HG03045 (cell line): ENCODE measurements around the gene CDH23.

Experiments used
- ATAC-seq: cut with Tn5 transposase; IDR thresholded peaks from one replicate; pipeline ENCODE4 v1.9.1; 2021; ENCODE audit warnings: mild to moderate bottlenecking, moderate library complexity; ENCODE audit not compliant: unreplicated experiment

CDH23 gene

DNA sequence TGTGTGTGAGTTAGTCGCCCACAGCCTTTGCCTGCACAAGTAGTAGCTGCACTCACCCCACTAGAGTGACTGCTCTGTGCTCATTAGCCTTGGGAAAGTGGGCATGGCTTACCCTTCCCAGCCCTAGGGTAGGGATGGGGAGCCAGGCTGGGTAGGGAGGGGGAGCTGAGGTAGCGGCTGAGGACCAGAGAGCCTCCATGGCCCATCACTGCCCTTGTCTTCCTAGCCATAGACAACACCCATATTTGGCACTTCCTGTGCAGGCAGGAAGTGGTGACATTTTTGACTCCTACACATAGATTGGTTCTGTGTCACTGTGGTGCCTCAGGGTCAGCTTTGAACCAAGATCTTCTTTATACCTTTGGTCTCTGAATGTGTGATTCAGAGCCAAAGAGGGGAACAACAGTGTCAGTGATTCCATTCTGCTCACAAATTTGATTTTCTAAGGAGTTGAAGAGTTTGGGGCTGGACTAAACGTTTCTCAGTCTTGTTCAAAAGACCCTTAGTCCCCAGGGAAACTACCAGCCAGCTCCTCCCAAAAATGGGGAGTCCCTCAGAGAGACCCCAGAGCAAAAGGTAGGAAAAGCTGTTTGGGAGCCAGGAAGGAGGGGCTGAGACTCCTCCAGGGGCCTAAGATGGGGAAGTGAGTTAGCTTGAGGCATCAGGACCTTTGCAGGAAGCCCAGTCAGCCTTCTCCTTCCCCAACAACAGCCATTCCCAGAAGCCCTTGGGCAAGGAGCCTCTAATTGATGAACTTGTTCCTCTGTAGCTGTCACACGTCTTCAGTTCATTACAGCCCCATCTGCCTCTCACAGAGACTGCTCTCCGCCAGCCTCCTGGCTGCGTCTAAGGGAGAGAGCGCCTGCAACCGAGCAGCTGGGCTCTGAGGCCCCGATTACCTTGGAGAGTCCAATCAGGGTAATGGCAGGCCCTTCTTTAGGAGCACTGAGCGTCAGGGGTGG is 135.0 kb downstream of the CDH23 start:
- ATAC-seq = no peak

DNA sequence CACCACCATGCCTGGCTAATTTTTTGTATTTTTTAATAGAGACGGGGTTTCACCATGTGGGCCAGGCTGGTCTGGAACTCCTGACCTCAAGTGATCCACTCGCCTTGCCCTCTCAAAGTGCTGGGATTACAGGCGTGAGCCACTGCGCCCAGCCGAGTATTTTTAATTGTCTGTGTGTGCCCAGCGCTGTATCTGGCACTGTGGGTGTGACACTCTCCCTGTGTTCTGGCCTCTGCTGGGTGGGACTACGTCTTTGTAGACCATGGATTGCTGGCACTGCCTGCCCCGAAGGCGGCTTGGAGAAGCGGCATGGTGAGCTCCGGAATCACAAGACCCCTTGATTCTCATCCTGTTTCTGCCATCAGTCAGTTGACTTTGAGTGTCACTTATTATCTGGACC is 136.2 kb downstream of the CDH23 start:
- no peak for ATAC-seq

DNA sequence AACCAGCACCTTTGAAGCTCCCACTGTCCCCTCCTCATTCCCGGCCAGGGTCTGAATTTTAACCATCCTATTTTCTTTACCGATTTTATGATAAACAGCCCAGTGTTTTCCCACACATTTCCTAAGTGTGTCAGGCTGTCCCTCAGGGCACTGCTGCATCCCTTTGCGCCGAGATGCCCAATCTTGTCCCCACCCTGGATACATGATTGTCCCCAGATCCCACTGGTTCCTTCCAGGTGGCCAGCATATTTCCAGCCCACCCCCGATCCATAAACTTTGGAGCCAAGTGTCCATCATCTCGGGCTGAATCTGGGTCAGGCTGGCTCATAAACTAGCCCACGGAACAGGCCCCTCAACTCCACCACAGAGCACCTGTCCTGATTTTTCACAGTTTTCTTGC is 137.2 kb downstream of the CDH23 start:
- no peak for ATAC-seq

DNA sequence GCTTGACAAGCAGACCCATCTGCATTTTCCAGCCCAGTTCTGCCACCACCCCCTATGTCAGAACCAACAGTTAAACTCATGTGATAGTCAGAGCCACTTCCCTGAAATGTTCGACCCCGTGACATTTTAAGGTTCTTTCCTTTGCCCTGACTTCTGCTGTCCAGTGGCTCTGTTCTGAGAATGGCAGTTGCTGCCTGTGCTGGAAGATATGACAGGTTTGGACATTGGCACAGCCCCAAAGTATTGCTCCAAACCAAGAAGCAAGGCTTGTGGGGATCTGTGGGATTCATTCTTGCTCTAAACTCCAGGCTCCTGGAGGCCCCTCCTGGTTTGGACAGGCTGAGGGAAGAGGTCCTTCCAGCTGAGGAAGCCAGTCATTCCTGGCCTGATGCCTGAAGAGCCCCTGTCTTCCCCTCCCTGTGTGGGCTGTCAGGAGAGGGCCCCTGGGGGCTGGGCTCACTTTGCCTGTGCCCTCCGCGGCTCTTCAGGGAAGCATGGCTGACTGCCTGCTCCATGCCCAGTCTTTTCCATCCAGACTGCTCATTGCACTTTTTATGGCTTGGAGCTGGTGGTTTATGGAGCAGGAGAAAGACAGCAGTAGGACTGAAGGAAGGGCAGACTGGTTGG is 138.0 kb downstream of the CDH23 start:
- ATAC-seq = no peak

DNA sequence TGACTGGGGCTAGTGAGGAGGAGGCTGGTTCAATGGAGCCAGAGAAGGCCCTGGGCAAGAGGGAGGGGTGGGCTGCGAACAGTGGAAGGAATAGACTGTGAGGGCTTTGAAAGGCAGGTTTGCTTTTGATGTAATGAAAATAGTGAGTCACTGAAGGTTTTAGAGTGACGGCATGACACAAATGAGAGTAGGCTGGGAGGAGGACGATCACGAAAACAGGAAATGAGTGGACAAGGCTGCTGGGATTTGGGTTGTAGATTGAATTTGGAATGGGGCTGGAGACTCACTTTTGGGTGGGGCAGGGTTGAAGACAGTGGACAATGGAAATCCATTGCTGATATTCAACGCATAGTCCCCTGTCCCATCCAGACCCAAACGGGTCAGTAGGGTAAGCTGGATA is 139.6 kb downstream of the CDH23 start:
- ATAC-seq = no peak

DNA sequence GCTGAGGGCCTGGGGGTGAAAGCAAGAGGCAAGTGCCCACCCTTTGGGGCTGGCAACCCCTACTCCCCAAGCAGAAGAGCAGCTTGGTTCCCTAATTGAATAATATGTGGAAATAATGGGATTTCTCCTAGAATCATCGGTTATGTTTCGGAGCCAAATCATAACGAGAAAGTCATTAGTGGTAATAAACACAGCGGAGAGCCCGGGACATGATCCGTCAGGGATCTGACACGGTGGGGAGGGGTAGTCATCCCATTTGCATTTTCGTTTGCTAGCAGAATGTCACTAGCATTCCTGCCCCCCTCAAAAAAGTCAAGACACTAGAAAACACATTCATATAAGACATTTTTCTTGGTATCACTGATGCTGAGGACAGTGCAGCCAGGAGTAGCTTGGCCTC is 140.4 kb downstream of the CDH23 start:
- ATAC-seq = no peak

DNA sequence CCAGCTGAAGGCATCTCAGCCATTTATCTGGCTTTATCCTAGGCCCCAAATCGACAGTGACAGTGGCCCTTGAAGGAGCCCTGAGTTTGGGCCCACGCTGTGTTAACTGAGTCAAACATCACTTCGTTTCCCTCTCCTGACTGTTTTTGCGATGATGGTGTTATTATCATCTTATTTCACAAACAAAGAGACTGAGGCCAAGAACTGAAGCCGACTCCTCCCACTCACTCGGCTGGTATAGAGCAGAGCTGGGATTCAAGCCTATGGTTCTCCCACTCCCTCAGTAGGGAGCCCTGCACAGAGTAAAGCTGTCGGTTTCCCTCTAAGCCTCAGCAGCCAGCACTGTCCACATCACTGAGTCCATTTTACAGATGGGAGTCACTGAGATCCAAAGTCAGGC is 141.0 kb downstream of the CDH23 start:
- no peak for ATAC-seq

DNA sequence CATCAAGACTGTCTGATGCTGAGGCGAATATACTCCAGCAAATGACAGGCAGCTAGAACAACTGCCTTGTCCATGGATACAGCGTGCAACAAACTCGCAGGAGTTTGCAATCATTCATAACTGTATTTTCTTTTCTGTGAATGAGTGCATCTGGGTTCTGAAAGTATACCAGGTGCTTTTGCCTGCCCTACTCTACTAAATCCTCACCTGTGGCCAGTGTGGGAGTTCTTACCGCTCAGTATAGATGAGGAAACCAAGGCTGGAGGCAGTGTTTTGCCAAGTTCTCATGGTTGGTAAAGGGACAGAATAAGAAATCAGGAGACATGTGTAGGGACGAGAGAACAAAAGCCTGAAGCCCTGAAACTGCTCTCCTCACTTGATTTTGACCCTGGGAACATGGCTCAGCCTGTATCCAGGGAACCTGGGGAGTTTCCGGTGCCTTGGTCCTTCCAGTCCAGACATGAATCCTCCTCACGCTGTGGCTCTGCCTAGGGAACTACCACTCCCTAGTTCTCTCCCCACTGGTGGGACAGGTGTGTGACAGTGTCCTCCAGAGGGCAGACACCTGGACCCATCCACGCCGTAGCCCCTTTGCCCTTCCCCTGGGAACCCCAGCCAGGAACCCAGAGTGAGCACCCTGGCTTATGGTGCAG is 142.0 kb downstream of the CDH23 start:
- ATAC-seq = no peak

DNA sequence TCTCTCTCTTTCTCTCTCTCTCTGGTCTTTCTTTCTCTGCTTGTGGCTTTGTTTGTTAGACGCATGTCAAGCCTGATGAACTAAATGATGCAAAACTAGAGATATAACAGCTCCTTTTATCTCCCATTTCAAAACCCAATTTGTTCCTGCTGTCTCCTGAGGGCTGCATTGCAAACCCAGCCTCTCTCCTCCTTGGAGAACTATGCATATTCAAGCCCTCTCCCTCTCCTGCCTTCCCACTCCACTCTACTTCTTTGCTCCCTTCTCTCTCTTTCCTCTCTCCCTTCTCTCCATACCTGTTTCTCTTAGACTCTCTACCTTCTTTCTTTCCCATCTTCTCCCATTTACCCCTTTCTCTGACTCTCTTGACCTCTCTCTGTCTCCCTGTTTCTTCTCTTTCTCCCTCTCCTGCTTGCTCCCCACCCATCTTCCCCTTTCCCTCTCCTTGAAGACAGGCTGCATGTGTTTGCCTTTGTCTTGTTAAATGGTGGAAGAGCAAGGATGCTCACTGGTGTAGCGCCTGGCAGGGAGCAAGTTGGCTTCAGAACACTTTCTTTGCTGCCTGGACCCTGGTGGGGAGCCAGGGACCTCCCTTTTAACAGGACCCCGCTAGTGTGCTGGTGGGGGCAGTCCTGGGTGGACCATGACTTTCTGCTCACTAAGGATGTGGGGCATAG is 142.9 kb downstream of the CDH23 start:
- no peak for ATAC-seq

DNA sequence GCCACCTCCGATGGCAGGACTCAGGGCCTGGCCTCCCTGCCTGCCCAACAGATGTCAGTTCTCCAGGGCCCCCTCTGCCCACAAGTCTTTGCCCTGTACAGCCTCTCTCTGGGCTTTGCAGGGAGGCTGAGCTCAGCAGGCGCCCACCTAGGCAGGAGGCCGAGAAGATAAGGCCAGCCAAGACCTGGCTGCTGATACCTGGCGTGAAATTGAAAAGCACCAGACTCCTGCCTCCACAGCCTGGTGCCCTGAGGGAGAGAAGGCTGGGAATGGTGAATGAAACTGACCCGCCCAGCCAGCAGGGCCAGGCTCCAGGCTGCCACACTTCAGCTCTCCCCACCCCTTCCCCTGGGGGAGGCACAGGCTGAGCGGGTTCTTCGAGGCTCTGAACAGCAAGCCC is 145.8 kb downstream of the CDH23 start:
- ATAC-seq = no peak

DNA sequence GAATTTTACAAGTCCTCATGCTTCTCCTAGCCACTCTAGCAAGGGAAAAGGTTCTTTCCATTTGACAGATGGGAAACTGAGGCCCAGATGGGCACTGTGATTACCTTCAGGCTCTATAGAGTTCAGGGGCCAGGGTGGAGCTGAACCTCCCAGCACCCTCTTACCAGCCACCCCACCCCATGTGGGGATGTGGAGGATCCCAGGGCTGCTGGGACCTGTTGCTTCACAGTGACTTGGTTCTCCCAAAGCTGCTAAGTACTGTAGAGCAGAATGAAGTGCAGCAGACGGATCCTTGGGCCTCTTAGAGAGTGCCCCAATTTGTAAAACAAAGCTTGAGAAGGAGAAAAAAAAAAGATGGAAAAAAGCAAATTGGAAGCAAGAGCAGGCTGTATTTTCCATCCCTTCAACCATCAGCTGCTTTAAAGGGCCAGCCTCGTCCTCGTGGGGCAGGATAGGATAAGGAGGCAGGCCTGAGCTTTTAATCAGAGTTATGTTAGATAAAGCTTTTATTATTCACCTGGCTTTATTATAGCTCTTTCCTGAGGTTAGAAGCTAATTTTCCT is 147.0 kb downstream of the CDH23 start:
- no peak for ATAC-seq

DNA sequence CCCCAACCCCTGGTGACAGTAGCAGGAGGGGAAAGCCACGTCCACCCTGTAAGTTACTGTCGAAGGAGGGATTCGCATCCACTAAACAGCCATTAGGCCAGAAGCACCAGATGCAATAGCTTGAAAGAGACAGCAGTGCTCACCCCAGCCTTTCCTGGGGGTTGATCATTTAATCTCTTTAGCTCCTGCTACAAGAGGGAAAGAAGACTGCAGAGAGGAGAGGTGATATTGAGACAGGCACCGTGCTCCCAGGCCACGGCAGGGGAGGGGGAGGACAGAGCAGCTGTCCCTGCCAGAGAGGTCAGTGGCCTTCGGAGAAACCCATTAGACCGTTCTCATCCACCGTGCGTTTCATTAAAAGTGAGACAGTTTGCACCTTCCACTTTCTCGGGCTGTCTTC is 148.3 kb downstream of the CDH23 start:
- no peak for ATAC-seq

DNA sequence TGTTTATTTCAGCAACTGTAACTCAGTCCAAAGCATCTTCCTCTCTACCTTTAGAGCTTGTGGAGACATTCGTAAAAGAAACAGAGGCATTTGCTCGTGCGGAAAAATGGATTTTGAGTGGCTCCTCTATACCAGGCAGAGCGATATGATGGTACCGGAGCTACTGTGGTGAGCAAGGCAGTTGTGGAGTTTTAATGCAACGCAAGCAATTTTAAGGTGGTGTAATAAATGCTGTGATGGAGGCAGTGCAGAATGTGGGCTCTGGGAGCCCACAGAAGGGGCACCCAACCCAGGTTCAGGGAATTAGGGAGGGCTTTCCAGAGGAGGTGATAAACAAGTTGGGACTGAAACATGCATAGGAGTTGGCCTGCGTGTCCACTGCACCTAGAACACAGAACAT is 149.5 kb downstream of the CDH23 start:
- no peak for ATAC-seq

DNA sequence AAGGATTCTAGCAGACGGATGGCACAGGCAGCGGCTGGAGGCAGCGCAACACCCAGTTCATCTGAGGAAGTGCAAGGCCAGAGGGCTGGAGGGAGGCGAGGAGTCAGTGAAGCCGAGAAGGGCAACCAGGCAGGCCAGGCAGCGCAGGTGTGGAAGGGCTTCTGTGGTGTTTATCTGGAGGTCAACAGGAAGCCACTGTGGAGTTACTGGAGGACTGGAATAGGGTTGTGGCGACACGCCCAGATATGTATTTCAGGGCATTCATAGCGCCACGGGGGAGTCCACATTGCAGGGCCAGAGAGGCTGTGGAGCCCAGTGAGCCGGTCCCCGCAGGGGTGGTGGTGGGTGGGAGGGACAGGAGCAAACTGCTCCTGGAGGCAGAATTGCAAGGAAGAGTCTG is 150.6 kb downstream of the CDH23 start:
- no peak for ATAC-seq

DNA sequence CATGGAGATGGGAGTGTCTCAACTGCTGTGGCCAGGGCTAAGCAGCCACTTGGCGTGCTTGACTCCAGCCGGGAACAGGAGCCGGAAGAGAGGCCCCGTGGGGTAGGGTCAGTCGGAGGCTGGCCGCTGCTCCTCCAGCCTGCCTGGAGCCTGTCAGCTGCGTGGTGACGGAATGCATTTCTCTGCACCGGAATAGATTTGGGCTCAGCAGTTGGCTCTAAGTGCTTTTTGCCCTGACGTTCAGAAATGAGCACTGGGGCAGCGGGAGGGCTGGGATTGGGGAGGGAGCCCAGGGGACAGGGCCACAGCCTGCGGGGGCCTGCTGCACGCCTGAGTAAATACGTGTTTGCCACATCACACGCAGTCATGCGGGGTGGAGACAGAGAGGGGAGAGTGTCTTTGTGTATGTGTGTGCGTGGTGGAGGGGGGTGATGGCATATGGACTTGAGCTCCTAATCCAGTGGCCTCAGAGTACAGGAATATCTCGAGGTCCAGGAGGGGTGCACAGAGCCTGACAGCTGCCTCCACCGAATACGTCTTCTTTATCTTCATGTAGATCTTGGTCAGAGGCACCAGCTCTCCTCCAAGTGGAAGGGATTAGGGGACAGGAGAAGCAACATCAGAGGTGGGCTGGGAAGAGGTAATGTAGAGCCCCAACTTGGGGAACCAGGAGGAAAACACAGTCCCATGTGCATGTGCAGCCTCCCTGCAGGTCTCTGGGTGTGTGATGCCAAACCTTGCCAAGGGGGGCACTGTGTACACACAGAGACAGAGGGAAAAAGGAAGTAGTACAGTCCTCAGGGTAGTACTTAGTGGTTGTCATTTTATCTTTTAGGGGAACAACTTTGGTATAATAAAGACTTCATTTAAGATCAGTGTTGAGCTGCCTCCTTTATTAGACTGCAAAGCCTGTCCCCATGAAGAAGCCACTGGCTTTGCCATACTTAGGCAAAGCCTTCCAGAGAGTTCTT is 151.4 kb downstream of the CDH23 start:
- no peak for ATAC-seq

DNA sequence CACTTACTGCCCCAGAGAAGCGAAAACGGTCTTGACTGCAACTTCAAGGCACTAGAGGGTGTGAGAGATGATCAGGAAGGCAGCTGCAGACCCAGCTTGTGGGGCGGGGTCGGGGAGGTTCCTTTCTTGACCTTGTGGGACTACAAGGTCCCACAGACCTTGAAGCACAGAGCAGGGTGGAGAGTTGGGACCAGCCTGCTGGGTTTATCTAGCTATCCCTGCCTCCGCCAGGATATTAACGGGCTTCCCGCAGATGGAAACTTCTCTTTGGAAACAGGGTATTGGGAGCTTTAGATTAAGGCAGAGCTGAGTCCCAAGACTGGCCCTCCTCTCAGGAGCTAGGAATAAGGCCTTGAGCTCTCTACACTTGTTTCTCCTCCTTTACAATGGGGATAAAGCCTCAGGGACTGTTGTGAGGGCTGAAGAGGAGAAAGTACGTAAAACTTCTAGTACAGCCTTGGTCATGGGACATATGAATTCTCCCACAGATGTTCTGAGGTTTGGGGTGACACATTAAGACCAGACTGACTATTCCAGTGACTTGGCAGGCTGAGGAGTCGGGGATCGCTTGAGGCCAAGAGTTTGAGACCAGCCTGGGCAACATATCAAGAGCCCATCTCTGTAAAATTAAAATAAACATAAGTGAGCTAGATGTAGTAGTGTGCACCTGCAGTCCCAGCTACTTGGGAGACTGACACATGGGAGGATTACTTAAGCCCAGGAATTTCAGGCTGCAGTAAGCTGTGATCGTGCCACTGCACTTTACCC is 153.2 kb downstream of the CDH23 start:
- no peak for ATAC-seq

DNA sequence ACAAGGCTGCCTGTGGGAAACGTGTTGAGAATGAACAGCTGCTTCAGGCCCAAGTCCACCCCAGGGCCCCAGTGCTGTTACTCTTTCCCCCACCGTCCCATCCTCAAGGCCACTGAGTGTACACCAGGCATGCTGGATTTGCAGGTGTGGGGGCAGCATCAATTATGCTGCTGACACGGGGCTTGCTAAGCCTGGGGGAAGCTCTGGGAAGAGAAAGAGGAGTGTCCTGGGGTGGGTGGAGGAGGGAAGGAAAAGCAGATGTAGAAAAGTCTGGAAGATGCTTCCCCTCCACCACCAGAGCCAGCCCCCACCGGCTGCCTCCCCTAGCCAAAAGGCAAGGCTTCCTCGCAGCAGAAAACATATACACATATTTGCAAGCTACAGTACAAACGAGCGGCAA is 153.9 kb downstream of the CDH23 start:
- ATAC-seq = no peak

DNA sequence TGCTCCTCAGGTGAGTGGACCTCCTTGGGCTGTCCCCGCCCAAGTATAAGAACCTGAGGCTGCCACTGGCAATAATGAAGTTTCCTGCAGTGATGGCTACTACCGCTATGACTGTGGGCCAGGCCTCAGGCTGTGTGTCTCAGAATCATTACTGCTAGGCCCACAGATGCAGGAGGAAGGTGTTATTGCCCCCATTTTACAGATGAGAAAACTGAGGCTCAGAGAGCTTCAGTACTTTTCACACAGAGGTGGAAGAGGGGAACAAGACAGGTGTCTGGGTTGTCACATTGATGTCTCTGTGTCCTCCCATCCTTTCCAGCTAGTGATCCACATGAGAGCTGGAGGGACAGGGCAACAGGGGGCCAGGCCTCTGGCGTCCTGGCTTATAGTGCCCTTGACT is 155.2 kb downstream of the CDH23 start:
- no peak for ATAC-seq

DNA sequence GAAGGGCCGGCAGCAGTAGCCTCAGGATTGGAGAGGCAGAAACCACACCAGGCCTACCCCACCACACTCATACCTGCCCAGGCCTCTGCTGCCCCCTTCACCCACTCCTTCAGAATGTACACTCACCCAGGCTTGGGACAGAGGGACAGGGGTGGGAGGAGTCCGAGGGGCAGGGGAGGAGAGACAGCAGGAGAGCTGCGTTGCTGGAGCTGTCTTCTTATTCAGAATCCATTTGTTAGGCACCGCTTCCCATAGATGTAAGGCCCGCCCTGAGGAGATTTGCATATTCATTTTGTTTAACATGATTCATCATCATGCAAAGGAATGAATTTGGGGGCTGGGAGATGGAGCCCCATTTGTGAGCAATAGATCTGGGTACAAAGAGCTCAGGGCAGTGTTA is 156.7 kb downstream of the CDH23 start:
- no peak for ATAC-seq
